ENCODE data around the gene TMEM175.

The TMEM175 gene

DNA sequence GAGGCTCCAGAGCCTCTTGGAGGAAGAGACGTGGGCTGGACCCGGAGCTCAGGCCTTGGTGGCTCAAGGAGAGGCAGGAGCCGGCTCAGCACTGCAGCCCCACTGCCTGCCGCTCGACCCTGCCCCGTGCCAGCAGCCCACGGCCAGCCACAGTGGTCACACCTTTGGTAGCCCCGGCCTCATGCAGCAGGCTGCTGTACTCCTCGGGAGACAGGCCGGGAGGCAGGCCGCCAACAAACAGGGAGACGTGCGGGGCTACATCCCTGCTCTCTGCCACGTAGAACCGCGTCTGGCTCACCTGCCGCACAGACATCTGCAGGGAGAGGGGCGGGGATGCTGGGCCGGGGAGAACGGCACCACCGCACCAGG, 33.5 kb downstream of the TMEM175 start:
- Histone ChIP-seq H3K36me3 (replicated peaks) (peaks cover 3% of the 10 kb centered on the region; the same call in 1 of the 2 replicates), H3K9me3 (no peaks in the 10 kb centered on the region), H3K4me1 (no peaks in the 10 kb centered on the region), H3K4me3 (no peak overlapping the region), H3K27me3 (ENCODE audit: low read depth) (no peaks in the 10 kb centered on the region)
- no peak for DNase-seq (ENCODE audit: low spot score in 2 of 2)
- in situ Hi-C loops (cut with MboI; ENCODE audit: low sequenced_read_pairs), result no loop called here

GRCh38 chr4:966266-967112, 34.2 kb downstream of the TMEM175 start:
- Histone ChIP-seq H3K36me3 (replicated peaks) (peaks cover 3% of the 10 kb centered on the region; the same call in 1 of the 2 replicates), H3K4me1 (no peaks in the 10 kb centered on the region), H3K27me3 (ENCODE audit: low read depth) (no peaks in the 10 kb centered on the region), H3K9me3 (no peaks in the 10 kb centered on the region), H3K4me3 (no peak overlapping the region)
- DNase-seq (ENCODE audit: low spot score in 2 of 2), result no peak
- in situ Hi-C loops (cut with MboI; ENCODE audit: low sequenced_read_pairs), result no loop called here

GRCh38 chr4:967113-968104, 35.1 kb downstream of the TMEM175 start:
- Histone ChIP-seq H3K36me3 (replicated peaks) (no peaks in the 10 kb centered on the region), H3K4me1 (peaks cover 2% of the 10 kb centered on the region; the same call in 1 of the 2 replicates), H3K9me3 (no peaks in the 10 kb centered on the region), H3K27me3 (ENCODE audit: low read depth) (no peaks in the 10 kb centered on the region), H3K4me3 (no peak overlapping the region)
- no peak for DNase-seq (ENCODE audit: low spot score in 2 of 2)
- in situ Hi-C loops (cut with MboI; ENCODE audit: low sequenced_read_pairs), result no loop called here

- Histone ChIP-seq H3K36me3 (replicated peaks) (no peaks in the 10 kb centered on the region), H3K27me3 (ENCODE audit: low read depth) (no peaks in the 10 kb centered on the region), H3K9me3 (no peaks in the 10 kb centered on the region), H3K4me1 (peaks cover 2% of the 10 kb centered on the region; the same call in 1 of the 2 replicates), H3K4me3 (no peak overlapping the region)
- in situ Hi-C loops (cut with MboI; ENCODE audit: low sequenced_read_pairs), result no loop called here
- DNase-seq (ENCODE audit: low spot score in 2 of 2), result no peak
These were observed 36.0 kb downstream of the TMEM175 start for GRCh38 chr4:968221-968620.

DNA sequence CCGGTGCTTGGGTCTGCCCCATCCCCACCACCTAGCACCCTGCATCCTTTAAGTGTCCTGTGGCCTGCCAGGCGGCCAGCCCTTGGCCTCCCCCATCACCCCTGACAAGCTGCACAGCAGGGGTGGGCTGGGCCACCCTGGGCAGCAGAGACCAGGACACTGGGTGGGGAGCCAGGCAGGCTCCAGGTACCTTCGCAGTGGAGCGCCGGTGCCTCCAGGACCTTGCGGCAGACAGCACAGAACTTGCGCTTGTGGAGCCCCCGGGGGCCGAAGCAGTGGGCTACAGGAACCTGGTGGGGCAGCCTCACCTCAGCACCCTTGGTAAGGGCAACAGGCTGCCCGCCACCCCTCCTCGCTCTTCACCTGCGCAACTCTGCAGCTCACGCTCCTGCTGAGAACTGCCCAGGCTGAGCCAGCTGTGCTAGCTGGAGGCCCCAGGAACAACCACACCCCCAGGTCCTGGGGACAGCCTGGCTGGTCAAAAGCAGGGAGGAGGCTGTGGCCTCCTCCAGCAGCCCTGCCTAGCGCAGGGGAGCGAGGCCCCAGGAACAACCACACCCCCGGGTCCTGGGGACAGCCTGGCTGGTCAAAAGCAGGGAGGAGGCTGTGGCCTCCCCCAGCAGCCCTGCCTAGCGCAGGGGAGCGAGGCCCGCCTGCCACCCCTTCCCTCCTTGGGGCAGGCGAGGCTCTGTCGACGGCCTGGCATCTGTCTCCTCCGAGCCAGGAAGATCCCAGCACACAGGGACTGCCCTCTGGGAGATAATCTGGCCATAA, 36.5 kb downstream of the TMEM175 start:
- H3K9me3 ChIP-seq, result no peaks in the 10 kb centered on the region
- DNase-seq (ENCODE audit: low spot score in 2 of 2), result no peak
- peaks cover 2% of the 10 kb centered on the region; the same call in 1 of the 2 replicates for H3K4me1 ChIP-seq
- in situ Hi-C loops (cut with MboI; ENCODE audit: low sequenced_read_pairs), result no loop called here
- H3K36me3 ChIP-seq (replicated peaks), result no peaks in the 10 kb centered on the region
- H3K4me3 ChIP-seq, result no peak overlapping the region
- H3K27me3 ChIP-seq (ENCODE audit: low read depth), result no peaks in the 10 kb centered on the region

DNA sequence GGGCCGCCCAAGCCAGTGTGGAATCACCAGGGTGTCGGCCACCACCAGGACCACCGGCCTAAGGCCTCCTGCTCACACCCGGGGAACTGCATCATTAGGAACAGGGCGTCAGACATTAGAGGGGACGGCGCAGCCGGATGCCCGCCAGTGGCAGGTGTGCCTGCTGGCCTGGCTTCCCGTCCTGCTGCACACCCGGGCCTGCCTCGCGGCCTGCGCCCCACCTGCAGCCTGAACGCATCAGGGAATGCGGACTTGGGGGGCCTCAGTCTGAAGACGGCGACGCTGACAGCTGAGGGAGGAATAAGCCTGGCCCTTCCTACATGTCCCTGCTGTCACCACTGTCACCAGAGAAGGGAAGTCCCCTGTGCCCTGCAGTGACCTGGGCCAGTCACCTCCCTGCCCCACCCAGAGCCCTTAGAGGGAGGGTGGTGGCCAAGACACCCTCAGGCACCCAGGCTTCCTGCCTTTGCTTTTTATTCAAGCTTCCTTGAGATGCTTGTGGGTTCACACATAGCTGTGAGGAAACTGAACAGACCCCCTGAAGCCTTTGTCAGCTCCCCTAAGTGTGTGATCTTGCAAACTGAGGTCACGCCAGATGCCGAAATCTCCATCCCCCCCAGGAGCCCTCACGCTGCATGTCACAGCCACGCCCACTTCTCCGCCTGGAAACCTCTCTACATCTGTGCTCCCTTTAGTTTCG, 37.9 kb downstream of the TMEM175 start:
- no peak for DNase-seq (ENCODE audit: low spot score in 2 of 2)
- no peaks in the 10 kb centered on the region for H3K27me3 ChIP-seq (ENCODE audit: low read depth)
- no peaks in the 10 kb centered on the region for H3K36me3 ChIP-seq (replicated peaks)
- no peaks in the 10 kb centered on the region for H3K9me3 ChIP-seq
- in situ Hi-C loops (cut with MboI; ENCODE audit: low sequenced_read_pairs), result no loop called here
- H3K4me1 ChIP-seq, result peaks cover 2% of the 10 kb centered on the region; the same call in 1 of the 2 replicates
- H3K4me3 ChIP-seq, result no peak overlapping the region

- Histone ChIP-seq H3K4me3 (no peak overlapping the region), H3K9me3 (no peaks in the 10 kb centered on the region), H3K27me3 (ENCODE audit: low read depth) (no peaks in the 10 kb centered on the region), H3K4me1 (peaks cover 2% of the 10 kb centered on the region; the same call in 1 of the 2 replicates), H3K36me3 (replicated peaks) (no peaks in the 10 kb centered on the region)
- in situ Hi-C loops (cut with MboI; ENCODE audit: low sequenced_read_pairs), result no loop called here
- DNase-seq (ENCODE audit: low spot score in 2 of 2), result no peak
These were observed 38.7 kb downstream of the TMEM175 start for GRCh38 chr4:970854-971520.

GRCh38 chr4:971666-972500, 39.6 kb downstream of the TMEM175 start:
- in situ Hi-C loops (cut with MboI; ENCODE audit: low sequenced_read_pairs), result no loop called here
- Histone ChIP-seq H3K4me1 (peaks cover 2% of the 10 kb centered on the region; the same call in 1 of the 2 replicates), H3K36me3 (replicated peaks) (no peaks in the 10 kb centered on the region), H3K27me3 (ENCODE audit: low read depth) (no peaks in the 10 kb centered on the region), H3K9me3 (no peaks in the 10 kb centered on the region), H3K4me3 (peak overlapping the region; percentile 60)
- no peak for DNase-seq (ENCODE audit: low spot score in 2 of 2)

GRCh38 chr4:972651-973424, 40.6 kb downstream of the TMEM175 start:
- Histone ChIP-seq H3K9me3 (no peaks in the 10 kb centered on the region), H3K4me1 (peaks cover 2% of the 10 kb centered on the region; the same call in 1 of the 2 replicates), H3K36me3 (replicated peaks) (no peaks in the 10 kb centered on the region), H3K4me3 (peak overlapping the region; percentile 60), H3K27me3 (ENCODE audit: low read depth) (no peaks in the 10 kb centered on the region)
- in situ Hi-C loops (cut with MboI; ENCODE audit: low sequenced_read_pairs), result no loop called here
- DNase-seq (ENCODE audit: low spot score in 2 of 2), result peak in 1 of 2 experiments; percentile 46

- H3K9me3 ChIP-seq, result no peaks in the 10 kb centered on the region
- in situ Hi-C loops (cut with MboI; ENCODE audit: low sequenced_read_pairs), result no loop called here
- peaks cover 2% of the 10 kb centered on the region; the same call in 1 of the 2 replicates for H3K4me1 ChIP-seq
- peak; percentile 60 to 85 for DNase-seq (ENCODE audit: low spot score in 2 of 2)
- no peaks in the 10 kb centered on the region for H3K27me3 ChIP-seq (ENCODE audit: low read depth)
- peak within 1 kb of the TSS; percentile 60 for H3K4me3 ChIP-seq
- H3K36me3 ChIP-seq (replicated peaks), result no peaks in the 10 kb centered on the region
These were observed 41.5 kb downstream of the TMEM175 start, which contains the start of gene DGKQ for GRCh38 chr4:973431-974397. DGKQ (minus strand) TSS chr4:973569; CDS start chr4:973482, 87 bp downstream.
